HG02623 (cell line): ENCODE results near the gene ZNF69.

Experiments used
- ATAC-seq: cut with Tn5 transposase; IDR thresholded peaks from one replicate; pipeline ENCODE4 v1.9.1; 2021; ENCODE audit warnings: moderate library complexity; ENCODE audit not compliant: unreplicated experiment

ZNF69 gene

GRCh38 chr19:11950312-11950711 lies 62.7 kb downstream of the ZNF69 start:
- ATAC-seq: no peak
